Loucy (cell line): ENCODE data around the gene EBPL.
A peak's percentile ranks its signal among the peaks of the same experiment; 100 is the strongest.

Experiments used
- H2AFZ ChIP-seq: fragments of 200-600 bp; sonication (generic); 2 replicates; pipeline ENCODE4 v1.6.0; 2016; ENCODE audit warnings: antibody characterized with exemption, mild to moderate bottlenecking, low read length, moderate library complexity
- H3F3A ChIP-seq: fragments of 200-600 bp; 2 replicates; pipeline ENCODE4 v1.6.0; 2016; ENCODE audit warnings: antibody characterized with exemption, low read depth, mild to moderate bottlenecking
- H3K27me3 ChIP-seq: fragments of 200-600 bp; sonication (generic); 2 replicates; pipeline ENCODE4 v1.6.1; 2014; ENCODE audit warnings: low read length, mild to moderate bottlenecking; ENCODE audit not compliant: insufficient read depth, poor library complexity, severe bottlenecking
- H3K36me3 ChIP-seq: fragments of 200-600 bp; sonication (generic); 2 replicates; pipeline ENCODE4 v1.6.1; 2016; ENCODE audit warnings: low read length; ENCODE audit not compliant: insufficient read depth
- H3K4me1 ChIP-seq: fragments of 200-600 bp; sonication (generic); 2 replicates; pipeline ENCODE4 v1.5.1; 2014; ENCODE audit warnings: low read length, mild to moderate bottlenecking; ENCODE audit not compliant: insufficient read depth, poor library complexity, severe bottlenecking
- H3K4me2 ChIP-seq: fragments of 200-600 bp; sonication (generic); 2 replicates; pipeline ENCODE4 v1.6.0; 2014; ENCODE audit warnings: antibody characterized with exemption, low read length, low read depth, mild to moderate bottlenecking; ENCODE audit not compliant: poor library complexity, severe bottlenecking
- H3K4me3 ChIP-seq: fragments of 200-600 bp; sonication (generic); 2 replicates; pipeline ENCODE4 v1.5.1; 2014; ENCODE audit warnings: low read length, mild to moderate bottlenecking, mixed read lengths; ENCODE audit not compliant: poor library complexity, severe bottlenecking
- H3K79me2 ChIP-seq: fragments of 200-600 bp; sonication (generic); 2 replicates; pipeline ENCODE4 v1.6.1; 2014; ENCODE audit warnings: low read length; ENCODE audit not compliant: insufficient read depth
- H3K9ac ChIP-seq: fragments of 200-600 bp; sonication (generic); 2 replicates; pipeline ENCODE4 v1.6.0; 2014; ENCODE audit warnings: mild to moderate bottlenecking, low read depth, low read length, moderate library complexity; ENCODE audit not compliant: poor library complexity, severe bottlenecking
- H3K9me2 ChIP-seq: fragments of 200-600 bp; sonication (generic); replicated peaks from 2 replicates; pipeline ENCODE4 v1.6.1; 2016; ENCODE audit warnings: low read depth, low read length, mixed read lengths
- H3K9me3 ChIP-seq: fragments of 200-600 bp; sonication (generic); 2 replicates; pipeline ENCODE4 v1.6.1; 2014; ENCODE audit warnings: mild to moderate bottlenecking, antibody characterized with exemption, low read length, low read depth; ENCODE audit not compliant: insufficient read depth
- H4K20me1 ChIP-seq: fragments of 200-600 bp; sonication (generic); 2 replicates; pipeline ENCODE4 v1.6.0; 2014; ENCODE audit warnings: antibody characterized with exemption, low read length, mild to moderate bottlenecking; ENCODE audit not compliant: insufficient read depth, poor library complexity, severe bottlenecking
- CTCF ChIP-seq: fragments of 200-600 bp; sonication (generic); conservative IDR thresholded peaks from 2 replicates; pipeline ENCODE4 v1.5.1; 2014; ENCODE audit warnings: mild to moderate bottlenecking, antibody characterized with exemption, low read length
- EZH2phosphoT487 ChIP-seq: fragments of 200-600 bp; IDR thresholded peaks from 2 replicates; pipeline ENCODE4 v1.6.1; 2018; ENCODE audit warnings: antibody characterized with exemption, mild to moderate bottlenecking, moderate library complexity, borderline replicate concordance

EBPL gene

GRCh38 chr13:49652355-49653305, 38.7 kb downstream of the EBPL start:
- no peaks in the 10 kb centered on the region for H4K20me1 ChIP-seq
- no peak overlapping the region for H3K9ac ChIP-seq
- no peaks in the 10 kb centered on the region for H3F3A ChIP-seq
- H2AFZ ChIP-seq, result no peak overlapping the region
- no peak overlapping the region for H3K4me2 ChIP-seq
- H3K36me3 ChIP-seq, result no peaks in the 10 kb centered on the region
- no peaks in the 10 kb centered on the region for H3K9me2 ChIP-seq
- no peaks in the 10 kb centered on the region for H3K27me3 ChIP-seq
- no peak for TF ChIP-seq EZH2phosphoT487
- peak; percentile 59 for TF ChIP-seq CTCF
- no peak overlapping the region for H3K4me3 ChIP-seq
- H3K9me3 ChIP-seq, result no peaks in the 10 kb centered on the region
- H3K4me1 ChIP-seq, result no peaks in the 10 kb centered on the region
- no peaks in the 10 kb centered on the region for H3K79me2 ChIP-seq

- Histone ChIP-seq H3K4me3 (no peak overlapping the region), H3F3A (no peaks in the 10 kb centered on the region), H4K20me1 (no peaks in the 10 kb centered on the region), H3K4me1 (no peaks in the 10 kb centered on the region), H3K79me2 (no peaks in the 10 kb centered on the region), H3K36me3 (no peaks in the 10 kb centered on the region), H3K4me2 (no peak overlapping the region), H2AFZ (no peak overlapping the region), H3K27me3 (no peaks in the 10 kb centered on the region), H3K9me2 (no peaks in the 10 kb centered on the region), H3K9ac (no peak overlapping the region), H3K9me3 (no peaks in the 10 kb centered on the region)
- no peak for TF ChIP-seq EZH2phosphoT487
- TF ChIP-seq CTCF, result no peak
These were observed 39.5 kb downstream of the EBPL start for GRCh38 chr13:49651570-49652354.

- H3K4me2 ChIP-seq, result no peak overlapping the region
- no peaks in the 10 kb centered on the region for H3K9me2 ChIP-seq
- H4K20me1 ChIP-seq, result no peaks in the 10 kb centered on the region
- no peaks in the 10 kb centered on the region for H3F3A ChIP-seq
- no peaks in the 10 kb centered on the region for H3K9me3 ChIP-seq
- no peaks in the 10 kb centered on the region for H3K79me2 ChIP-seq
- TF ChIP-seq CTCF (no peak), EZH2phosphoT487 (no peak)
- H3K36me3 ChIP-seq, result no peaks in the 10 kb centered on the region
- H2AFZ ChIP-seq, result no peak overlapping the region
- no peaks in the 10 kb centered on the region for H3K4me1 ChIP-seq
- no peak overlapping the region for H3K4me3 ChIP-seq
- H3K27me3 ChIP-seq, result no peaks in the 10 kb centered on the region
- H3K9ac ChIP-seq, result no peak overlapping the region
These were observed 41.3 kb downstream of the EBPL start for GRCh38 chr13:49649963-49650312.
